GM23338 (cell line): ENCODE results near the gene ATF7IP2. TPM values are rescaled to one million over a fixed set of nuclear protein-coding genes. Genes with fewer than 3 reads are reported as not detected.

ENCODE experiments used
- ATAC-seq: fragments of 200-7000 bp; cut with Tn5 transposase; 3 replicates; pipeline ENCODE4 v1.9.1; 2020
- DNase-seq: peaks from one replicate; pipeline ENCODE4 v3.0.0-alpha.2; 2015; ENCODE audit warnings: low spot score
- H2AFZ ChIP-seq: fragments of 200-600 bp; sonication (generic); 2 replicates; pipeline ENCODE4 v1.8.0; 2016; ENCODE audit warnings: antibody characterized with exemption, mild to moderate bottlenecking, moderate library complexity
- H3F3A ChIP-seq: fragments of 200-600 bp; sonication (generic); replicated peaks from 2 replicates; pipeline ENCODE4 v1.8.0; 2017; ENCODE audit warnings: antibody characterized with exemption, mixed run types, low read depth
- H3K27ac ChIP-seq: fragments of 200-600 bp; sonication (generic); 2 replicates; pipeline ENCODE4 v1.6.1; 2016; ENCODE audit warnings: low read depth
- H3K27me3 ChIP-seq: fragments of 200-600 bp; sonication (generic); 2 replicates; pipeline ENCODE4 v1.8.0; 2016; ENCODE audit warnings: mild to moderate bottlenecking, mixed run types, moderate library complexity; ENCODE audit not compliant: insufficient read depth
- H3K36me3 ChIP-seq: fragments of 200-600 bp; sonication (generic); 2 replicates; pipeline ENCODE4 v1.8.0; 2016; ENCODE audit warnings: mild to moderate bottlenecking; ENCODE audit not compliant: insufficient read depth
- H3K4me1 ChIP-seq: fragments of 200-600 bp; sonication (generic); 2 replicates; pipeline ENCODE4 v1.8.0; 2016; ENCODE audit warnings: mild to moderate bottlenecking, moderate library complexity; ENCODE audit not compliant: insufficient read depth
- H3K4me2 ChIP-seq: fragments of 200-600 bp; sonication (generic); 2 replicates; pipeline ENCODE4 v1.7.1; 2017; ENCODE audit warnings: mixed run types
- H3K4me3 ChIP-seq: fragments of 200-600 bp; sonication (generic); 2 replicates; pipeline ENCODE4 v1.6.1; 2016; ENCODE audit warnings: mixed run types
- H3K79me2 ChIP-seq: fragments of 200-600 bp; sonication (generic); replicated peaks from 2 replicates; pipeline ENCODE4 v1.8.0; 2017; ENCODE audit warnings: mild to moderate bottlenecking; ENCODE audit not compliant: insufficient read depth
- H3K9me2 ChIP-seq: fragments of 200-600 bp; sonication (generic); 2 replicates; pipeline ENCODE4 v1.8.0; 2017; ENCODE audit not compliant: insufficient read depth
- H4K20me1 ChIP-seq: fragments of 200-600 bp; sonication (generic); replicated peaks from 2 replicates; pipeline ENCODE4 v1.8.0; 2017; ENCODE audit warnings: mild to moderate bottlenecking; ENCODE audit not compliant: insufficient read depth
- H3K27ac Mint-ChIP-seq: 2 replicates; pipeline ENCODE4 v1.8.0; 2020; ENCODE audit warnings: inconsistent platforms, mild to moderate bottlenecking, moderate library complexity, mixed read lengths
- H3K27me3 Mint-ChIP-seq: 3 replicates; pipeline ENCODE4 v1.8.0; 2022; ENCODE audit warnings: low read depth, mild to moderate bottlenecking, moderate library complexity, mixed read lengths, inconsistent platforms; ENCODE audit not compliant: insufficient read depth, poor library complexity
- H3K36me3 Mint-ChIP-seq: 3 replicates; pipeline ENCODE4 v1.8.0; 2021; ENCODE audit warnings: low read depth, mild to moderate bottlenecking, inconsistent platforms, moderate library complexity, mixed read lengths
- H3K4me1 Mint-ChIP-seq: 3 replicates; pipeline ENCODE4 v1.8.0; 2020; ENCODE audit warnings: mild to moderate bottlenecking, inconsistent platforms, mixed read lengths
- H3K4me3 Mint-ChIP-seq: 3 replicates; pipeline ENCODE4 v1.8.0; 2021; ENCODE audit warnings: moderate library complexity, mild to moderate bottlenecking, inconsistent platforms, mixed read lengths
- H3K9me3 Mint-ChIP-seq: 3 replicates; pipeline ENCODE4 v1.8.0; 2020; ENCODE audit warnings: moderate library complexity, mild to moderate bottlenecking, inconsistent platforms, mixed read lengths
- CREB1 ChIP-seq: fragments of 250-450 bp; sonication (Bioruptor Pico); IDR thresholded peaks from 2 replicates; pipeline ENCODE4 v1.5.0; 2020; ENCODE audit warnings: low read depth, mild to moderate bottlenecking, moderate library complexity
- EZH2 ChIP-seq: fragments of 200-600 bp; sonication (generic); IDR thresholded peaks from one replicate; pipeline ENCODE4 v1.8.0; 2017; ENCODE audit warnings: antibody characterized with exemption, mild to moderate bottlenecking, low read depth; ENCODE audit not compliant: unreplicated experiment
- EZH2phosphoT487 ChIP-seq: fragments of 200-600 bp; sonication (generic); IDR thresholded peaks from one replicate; pipeline ENCODE4 v1.8.1; 2018; ENCODE audit warnings: antibody characterized with exemption; ENCODE audit not compliant: unreplicated experiment
- JUNB ChIP-seq: IDR thresholded peaks from one replicate; pipeline ENCODE4 v1.6.1; 2016; ENCODE audit warnings: antibody characterized with exemption; ENCODE audit not compliant: unreplicated experiment
- NANOG ChIP-seq: IDR thresholded peaks from 2 replicates; pipeline ENCODE4 v1.6.1; 2016; ENCODE audit warnings: antibody characterized with exemption, borderline replicate concordance
- POLR2AphosphoS5 ChIP-seq: IDR thresholded peaks from 2 replicates; pipeline ENCODE4 v1.6.1; 2016; ENCODE audit warnings: antibody characterized with exemption, low read depth
- STAT1 ChIP-seq: IDR thresholded peaks from one replicate; pipeline ENCODE4 v1.6.1; 2016; ENCODE audit warnings: antibody characterized with exemption; ENCODE audit not compliant: unreplicated experiment
- ZNF114 ChIP-seq: fragments of 250-450 bp; sonication (Bioruptor Pico); IDR thresholded peaks from 2 replicates; pipeline ENCODE4 v1.5.0; 2020; ENCODE audit warnings: mild to moderate bottlenecking, moderate library complexity
- ZNF331 ChIP-seq: fragments of 250-450 bp; sonication (Bioruptor Pico); IDR thresholded peaks from 2 replicates; pipeline ENCODE4 v1.5.0; 2020; ENCODE audit warnings: low read depth, mild to moderate bottlenecking, moderate library complexity
- polyA plus RNA-seq: library from polyadenylated mRNA; unstranded; fragments of >200 nt; fragmentation: Nextera tagmentation; extraction: Ambion mirVana; gene quantifications from 2 replicates; pipeline ENCODE4 v1.2.1, GENCODE V29; 2016
- total RNA-seq: library from RNA; depleted of rRNA; stranded (reverse); fragments of >200 nt; shearing (Covaris generic); gene quantifications from 2 replicates; pipeline ENCODE4 v1.2.3, GENCODE V29; 2014
- TF ChIP-seq, protein P1 (sequence below): fragments of 250-450 bp; sonication (Bioruptor Pico); IDR thresholded peaks from 2 replicates; pipeline ENCODE4 v1.5.0; 2020; ENCODE audit warnings: mild to moderate bottlenecking, moderate library complexity

Gene ATF7IP2
- total and polyA plus RNA-seq, 2 experiments from 2014 or later: 27.9 to 55.7 TPM

- TF ChIP-seq, protein P1, sequence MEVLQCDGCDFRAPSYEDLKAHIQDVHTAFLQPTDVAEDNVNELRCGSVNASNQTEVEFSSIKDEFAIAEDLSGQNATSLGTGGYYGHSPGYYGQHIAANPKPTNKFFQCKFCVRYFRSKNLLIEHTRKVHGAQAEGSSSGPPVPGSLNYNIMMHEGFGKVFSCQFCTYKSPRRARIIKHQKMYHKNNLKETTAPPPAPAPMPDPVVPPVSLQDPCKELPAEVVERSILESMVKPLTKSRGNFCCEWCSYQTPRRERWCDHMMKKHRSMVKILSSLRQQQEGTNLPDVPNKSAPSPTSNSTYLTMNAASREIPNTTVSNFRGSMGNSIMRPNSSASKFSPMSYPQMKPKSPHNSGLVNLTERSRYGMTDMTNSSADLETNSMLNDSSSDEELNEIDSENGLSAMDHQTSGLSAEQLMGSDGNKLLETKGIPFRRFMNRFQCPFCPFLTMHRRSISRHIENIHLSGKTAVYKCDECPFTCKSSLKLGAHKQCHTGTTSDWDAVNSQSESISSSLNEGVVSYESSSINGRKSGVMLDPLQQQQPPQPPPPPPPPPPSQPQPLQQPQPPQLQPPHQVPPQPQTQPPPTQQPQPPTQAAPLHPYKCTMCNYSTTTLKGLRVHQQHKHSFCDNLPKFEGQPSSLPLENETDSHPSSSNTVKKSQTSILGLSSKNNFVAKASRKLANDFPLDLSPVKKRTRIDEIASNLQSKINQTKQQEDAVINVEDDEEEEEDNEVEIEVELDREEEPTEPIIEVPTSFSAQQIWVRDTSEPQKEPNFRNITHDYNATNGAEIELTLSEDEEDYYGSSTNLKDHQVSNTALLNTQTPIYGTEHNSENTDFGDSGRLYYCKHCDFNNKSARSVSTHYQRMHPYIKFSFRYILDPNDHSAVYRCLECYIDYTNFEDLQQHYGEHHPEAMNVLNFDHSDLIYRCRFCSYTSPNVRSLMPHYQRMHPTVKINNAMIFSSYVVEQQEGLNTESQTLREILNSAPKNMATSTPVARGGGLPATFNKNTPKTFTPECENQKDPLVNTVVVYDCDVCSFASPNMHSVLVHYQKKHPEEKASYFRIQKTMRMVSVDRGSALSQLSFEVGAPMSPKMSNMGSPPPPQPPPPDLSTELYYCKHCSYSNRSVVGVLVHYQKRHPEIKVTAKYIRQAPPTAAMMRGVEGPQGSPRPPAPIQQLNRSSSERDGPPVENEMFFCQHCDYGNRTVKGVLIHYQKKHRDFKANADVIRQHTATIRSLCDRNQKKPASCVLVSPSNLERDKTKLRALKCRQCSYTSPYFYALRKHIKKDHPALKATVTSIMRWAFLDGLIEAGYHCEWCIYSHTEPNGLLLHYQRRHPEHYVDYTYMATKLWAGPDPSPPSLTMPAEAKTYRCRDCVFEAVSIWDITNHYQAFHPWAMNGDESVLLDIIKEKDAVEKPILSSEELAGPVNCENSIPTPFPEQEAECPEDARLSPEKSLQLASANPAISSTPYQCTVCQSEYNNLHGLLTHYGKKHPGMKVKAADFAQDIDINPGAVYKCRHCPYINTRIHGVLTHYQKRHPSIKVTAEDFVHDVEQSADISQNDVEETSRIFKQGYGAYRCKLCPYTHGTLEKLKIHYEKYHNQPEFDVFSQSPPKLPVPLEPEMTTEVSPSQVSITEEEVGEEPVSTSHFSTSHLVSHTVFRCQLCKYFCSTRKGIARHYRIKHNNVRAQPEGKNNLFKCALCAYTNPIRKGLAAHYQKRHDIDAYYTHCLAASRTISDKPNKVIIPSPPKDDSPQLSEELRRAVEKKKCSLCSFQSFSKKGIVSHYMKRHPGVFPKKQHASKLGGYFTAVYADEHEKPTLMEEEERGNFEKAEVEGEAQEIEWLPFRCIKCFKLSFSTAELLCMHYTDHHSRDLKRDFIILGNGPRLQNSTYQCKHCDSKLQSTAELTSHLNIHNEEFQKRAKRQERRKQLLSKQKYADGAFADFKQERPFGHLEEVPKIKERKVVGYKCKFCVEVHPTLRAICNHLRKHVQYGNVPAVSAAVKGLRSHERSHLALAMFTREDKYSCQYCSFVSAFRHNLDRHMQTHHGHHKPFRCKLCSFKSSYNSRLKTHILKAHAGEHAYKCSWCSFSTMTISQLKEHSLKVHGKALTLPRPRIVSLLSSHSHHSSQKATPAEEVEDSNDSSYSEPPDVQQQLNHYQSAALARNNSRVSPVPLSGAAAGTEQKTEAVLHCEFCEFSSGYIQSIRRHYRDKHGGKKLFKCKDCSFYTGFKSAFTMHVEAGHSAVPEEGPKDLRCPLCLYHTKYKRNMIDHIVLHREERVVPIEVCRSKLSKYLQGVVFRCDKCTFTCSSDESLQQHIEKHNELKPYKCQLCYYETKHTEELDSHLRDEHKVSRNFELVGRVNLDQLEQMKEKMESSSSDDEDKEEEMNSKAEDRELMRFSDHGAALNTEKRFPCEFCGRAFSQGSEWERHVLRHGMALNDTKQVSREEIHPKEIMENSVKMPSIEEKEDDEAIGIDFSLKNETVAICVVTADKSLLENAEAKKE: no peak
- TF ChIP-seq CREB1 (CRISPR knock-in tag) (no peak), EZH2 (no peak), POLR2AphosphoS5 (no peak), EZH2phosphoT487 (no peak), JUNB (no peak), ZNF331 (CRISPR knock-in tag) (no peak)
Measured at GRCh38 chr16:10345629-10346028, 40.2 kb upstream of the ATF7IP2 start (continued).

DNA sequence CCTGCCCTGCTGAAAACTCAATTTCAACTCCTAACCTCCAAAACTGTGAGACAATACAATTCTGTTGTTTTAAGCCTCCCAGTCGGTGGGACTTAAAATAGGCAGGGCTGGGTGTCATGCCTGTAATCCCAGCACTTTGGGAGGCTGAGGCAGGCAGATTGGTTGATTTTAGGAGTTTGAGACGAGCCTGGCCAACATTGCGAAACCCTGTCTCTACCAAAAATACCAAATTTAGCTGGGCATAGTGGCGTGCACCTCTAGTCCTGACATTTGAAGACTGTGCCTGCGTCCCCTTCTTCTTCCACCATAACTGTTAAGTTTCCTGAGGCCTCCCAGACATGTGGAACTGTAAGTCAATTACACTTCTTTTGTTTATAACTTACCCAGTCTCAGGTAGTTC is 36.0 kb upstream of the ATF7IP2 start:
- Mint-ChIP-seq H3K4me1 (no peaks in the 10 kb centered on the region), H3K36me3 (peaks cover 9% of the 10 kb centered on the region; the same call in 2 of the 3 replicates), H3K9me3 (peaks cover 26% of the 10 kb centered on the region), H3K4me3 (no peak overlapping the region), H3K27me3 (peaks cover 4% of the 10 kb centered on the region), H3K27ac (no peak overlapping the region)
- Histone ChIP-seq H3K4me2 (no peak overlapping the region), H3K4me3 (no peak overlapping the region), H3F3A (no peaks in the 10 kb centered on the region), H3K9me2 (no peaks in the 10 kb centered on the region), H3K79me2 (no peaks in the 10 kb centered on the region), H3K36me3 (no peaks in the 10 kb centered on the region), H3K4me1 (no peaks in the 10 kb centered on the region), H2AFZ (no peak overlapping the region), H3K27ac (no peak overlapping the region), H3K27me3 (no peaks in the 10 kb centered on the region), H4K20me1 (no peaks in the 10 kb centered on the region)
- ATAC-seq: no peak
- no peak for DNase-seq
- TF ChIP-seq STAT1 (no peak), CREB1 (CRISPR knock-in tag) (no peak), EZH2 (no peak), ZNF114 (no peak), NANOG (no peak), ZNF331 (CRISPR knock-in tag) (no peak)
- TF ChIP-seq, protein P1: no peak
